HG02870 (cell line): Measurements from ENCODE around the gene CYTH1.

Experiments
- ATAC-seq: cut with Tn5 transposase; IDR thresholded peaks from one replicate; pipeline ENCODE4 v1.9.1; 2021; ENCODE audit warnings: mild to moderate bottlenecking, moderate library complexity; ENCODE audit not compliant: unreplicated experiment

The CYTH1 gene

DNA sequence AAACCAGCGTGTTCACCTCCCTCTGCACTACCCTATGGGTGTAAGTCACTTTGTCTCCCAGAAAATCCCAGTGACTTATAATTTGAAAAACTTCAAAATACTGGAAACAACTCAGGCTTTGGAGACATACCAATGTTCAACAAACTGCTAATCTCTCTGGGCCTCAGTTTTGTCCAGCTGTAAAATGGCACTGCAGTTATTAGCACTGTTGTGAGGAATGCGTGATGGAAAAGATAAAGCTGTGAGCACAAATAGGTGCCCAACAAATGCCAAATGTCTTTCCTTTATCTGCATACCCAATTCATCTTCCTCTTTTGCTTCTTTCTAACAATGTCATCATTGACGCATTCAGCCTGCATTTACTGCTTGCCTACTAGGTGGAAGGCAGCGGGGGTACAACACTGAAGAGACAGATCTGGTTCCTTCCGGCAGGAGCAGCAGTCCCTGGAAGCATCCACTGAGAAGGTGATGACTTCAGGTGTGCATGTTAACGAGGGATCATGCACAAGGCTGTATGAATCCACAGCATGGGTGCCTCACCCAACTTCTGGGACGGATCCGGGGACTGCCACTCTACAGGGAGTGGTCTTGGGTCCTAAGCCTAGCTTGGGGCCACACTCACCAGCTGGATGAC, 63.4 kb downstream of the CYTH1 start:
- ATAC-seq, result no peak

GRCh38 chr17:78717431-78717980, 64.6 kb downstream of the CYTH1 start:
- no peak for ATAC-seq

GRCh38 chr17:78716814-78717393, 65.2 kb downstream of the CYTH1 start:
- ATAC-seq, result no peak

DNA sequence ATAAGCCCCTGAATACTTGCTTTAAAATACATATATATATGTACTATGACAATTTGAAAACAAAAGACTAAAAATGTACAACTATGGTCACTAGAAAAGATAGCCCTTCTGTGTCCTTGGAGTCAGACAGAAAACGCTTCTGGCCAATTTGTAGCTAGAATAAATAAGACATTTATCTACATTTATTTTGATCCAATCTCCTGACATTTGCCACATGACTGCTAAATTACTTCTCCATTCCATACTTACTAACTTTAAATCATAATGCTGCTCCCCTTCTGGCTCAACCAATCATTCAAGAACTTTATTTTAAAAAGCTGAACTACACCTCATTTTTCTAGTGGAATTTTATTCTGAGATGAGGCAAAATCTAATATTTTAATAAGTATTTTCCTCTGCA, 65.8 kb downstream of the CYTH1 start:
- ATAC-seq, result no peak

- ATAC-seq, result no peak
Measured at GRCh38 chr17:78715876-78716275, 66.2 kb downstream of the CYTH1 start.

DNA sequence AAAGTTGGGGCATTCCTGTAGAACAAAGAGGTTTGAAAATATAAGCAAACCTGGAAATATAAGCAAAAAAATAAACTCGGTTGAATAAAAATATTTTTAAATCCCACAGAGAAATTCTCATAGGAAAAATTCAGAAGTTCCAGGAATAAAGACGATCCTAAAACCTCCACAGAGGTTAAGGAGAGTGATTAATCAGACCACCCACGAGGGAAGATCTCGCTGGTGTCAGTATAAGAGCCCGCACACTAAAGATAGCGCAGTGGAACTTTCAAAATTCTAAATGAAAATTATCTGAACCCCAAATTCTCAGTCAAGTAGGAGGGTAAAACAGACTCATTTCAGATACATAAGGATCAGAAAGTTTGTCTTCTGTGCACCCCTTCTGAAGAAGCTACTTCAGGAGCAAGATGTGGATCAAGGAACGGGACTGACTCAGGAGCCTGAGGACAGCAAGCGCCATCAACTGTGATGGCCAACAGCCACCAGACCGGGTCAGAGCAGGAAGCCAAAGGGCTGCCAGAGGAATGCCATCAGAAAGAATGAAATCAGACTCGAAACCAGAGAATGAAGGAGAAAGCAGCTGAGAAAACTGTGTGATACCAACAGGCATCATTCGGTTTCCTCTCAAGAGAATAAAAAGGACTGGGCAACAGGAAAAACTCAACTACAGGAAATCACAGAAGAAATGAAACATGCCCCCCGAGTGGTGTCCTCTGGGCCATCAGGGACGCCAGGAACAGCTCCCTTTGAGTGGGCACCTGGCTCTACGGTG, 66.9 kb downstream of the CYTH1 start:
- no peak for ATAC-seq

DNA sequence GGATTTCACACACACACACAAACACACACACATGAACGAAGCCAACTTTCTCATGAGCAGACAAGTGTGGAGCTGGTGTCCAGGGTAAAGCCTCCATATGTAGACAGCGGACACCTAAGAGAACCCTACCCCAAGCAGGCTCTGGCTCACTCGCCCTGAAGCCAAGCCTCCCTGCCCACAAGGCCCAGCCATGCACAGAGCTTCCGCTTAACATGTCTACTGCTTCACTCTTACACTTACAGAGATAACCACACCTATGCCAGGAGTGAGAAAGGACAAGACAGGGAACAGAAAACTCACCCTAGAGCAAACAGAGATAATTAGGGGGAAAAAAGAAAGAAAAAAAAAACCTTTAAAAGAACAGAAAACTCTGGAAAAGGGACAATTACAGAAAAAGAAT, 67.5 kb downstream of the CYTH1 start:
- no peak for ATAC-seq

- no peak for ATAC-seq
Measured at GRCh38 chr17:78712043-78712442, 70.0 kb downstream of the CYTH1 start.

DNA sequence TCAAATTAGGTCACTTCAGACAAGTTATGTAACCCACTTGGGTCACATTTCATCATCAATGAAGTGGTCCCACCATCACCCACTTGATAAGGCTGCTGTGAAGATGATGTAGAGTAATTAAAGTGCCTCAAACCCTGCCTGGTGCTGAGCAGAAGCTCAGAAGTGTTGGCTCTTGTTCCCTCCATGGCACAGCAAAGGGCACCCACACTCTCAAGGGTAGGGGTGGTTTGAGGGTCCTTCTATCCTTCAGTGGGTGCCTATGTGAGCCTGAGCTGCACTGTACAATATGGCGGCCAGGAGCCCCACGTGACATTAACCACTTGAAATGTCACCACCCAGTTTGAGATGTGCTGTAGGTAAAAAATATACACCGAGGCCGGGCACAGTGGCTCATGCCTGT, 71.5 kb downstream of the CYTH1 start:
- ATAC-seq, result no peak

GRCh38 chr17:78709751-78710181, 72.3 kb downstream of the CYTH1 start:
- no peak for ATAC-seq

DNA sequence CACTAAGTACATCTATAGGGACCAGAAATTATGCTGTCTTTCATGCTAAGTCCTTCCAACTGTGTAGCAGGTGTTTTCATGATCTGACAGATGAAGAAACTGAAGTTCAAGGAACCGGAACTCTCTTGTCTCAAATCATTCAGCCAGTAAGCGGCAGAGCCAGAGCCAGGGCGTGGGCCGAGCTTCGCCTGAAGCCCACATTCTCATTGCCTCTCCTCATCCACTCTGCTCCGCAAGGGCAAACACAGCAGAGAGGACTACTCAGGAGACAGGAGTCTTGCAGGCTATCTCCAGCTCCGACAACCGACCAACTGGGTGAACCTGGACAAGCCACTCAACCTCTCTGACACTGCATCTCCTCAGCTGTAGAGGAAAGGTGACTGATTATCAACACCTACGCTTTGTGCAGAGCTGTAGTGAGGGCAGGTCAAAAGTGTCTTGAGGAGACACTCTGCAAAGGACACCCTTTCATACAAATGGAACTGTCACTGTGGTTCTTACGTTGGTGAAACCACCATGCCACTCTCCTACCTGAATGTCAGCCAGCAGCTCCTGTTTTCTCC, 72.9 kb downstream of the CYTH1 start:
- peak; percentile 49 for ATAC-seq

DNA sequence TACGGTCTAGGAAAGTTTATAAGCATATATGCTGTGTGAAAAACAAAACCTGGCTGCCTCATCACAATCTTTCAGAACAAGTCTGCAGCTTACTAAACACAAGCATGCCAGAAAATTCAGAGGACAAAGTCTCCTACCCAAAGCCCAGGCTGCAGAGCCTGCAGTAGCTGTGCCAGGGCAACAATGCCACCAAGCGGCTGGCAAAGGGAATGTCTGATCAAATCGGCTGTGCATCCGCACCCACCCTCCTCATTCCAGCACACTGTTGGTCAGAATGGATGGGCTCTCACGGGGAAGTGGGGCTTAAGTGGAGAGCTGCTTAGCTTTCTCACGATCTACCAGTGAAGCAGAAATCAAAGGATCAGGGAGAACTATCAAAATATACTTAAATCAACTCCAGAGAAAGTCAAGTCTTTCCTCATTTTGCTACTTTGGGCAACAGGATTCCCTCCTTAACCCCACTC, 73.5 kb downstream of the CYTH1 start:
- peak; percentile 3 for ATAC-seq

GRCh38 chr17:78707923-78708322, 74.2 kb downstream of the CYTH1 start:
- ATAC-seq, result no peak

DNA sequence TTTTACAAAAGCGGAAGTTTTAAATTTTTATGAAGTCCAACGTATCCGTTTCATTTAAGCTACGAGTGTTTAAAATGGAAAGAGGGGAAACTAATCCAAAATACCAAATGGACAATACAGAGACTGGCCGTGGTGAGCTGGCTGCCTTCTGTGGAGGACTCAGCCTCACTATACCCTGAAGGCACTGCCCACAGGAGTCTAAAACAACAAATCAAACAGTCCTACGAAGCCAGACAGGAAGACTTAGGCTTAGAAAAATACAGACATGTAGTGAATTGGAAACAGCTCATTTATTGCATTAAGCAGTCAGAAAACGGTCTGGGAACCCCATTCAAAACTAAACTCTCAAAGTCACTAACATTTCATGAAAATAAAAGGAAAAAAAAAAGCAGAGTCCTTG, 75.1 kb downstream of the CYTH1 start:
- no peak for ATAC-seq

- ATAC-seq, result peak; percentile 73
Measured at GRCh38 chr17:78706271-78706915, 75.7 kb downstream of the CYTH1 start.

DNA sequence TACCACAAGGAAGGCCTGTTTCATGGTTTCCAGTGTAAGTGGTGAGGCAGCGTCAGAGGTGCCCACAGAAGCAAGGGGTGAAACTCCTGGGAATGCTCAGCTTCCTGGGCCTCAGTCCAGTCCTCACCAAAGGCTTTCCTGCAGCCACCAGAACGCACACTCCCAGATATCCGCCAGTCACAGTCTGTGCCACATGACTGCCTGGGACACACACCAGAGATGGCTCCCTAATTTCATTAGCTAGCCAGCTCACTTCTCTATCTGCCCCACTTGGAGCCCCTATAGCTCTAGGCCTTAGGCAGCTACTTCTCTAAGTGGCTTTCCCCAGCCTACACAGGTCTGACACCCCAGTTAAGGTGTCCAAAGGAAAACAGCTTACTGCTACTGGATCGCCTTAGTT, 77.0 kb downstream of the CYTH1 start:
- ATAC-seq, result no peak

DNA sequence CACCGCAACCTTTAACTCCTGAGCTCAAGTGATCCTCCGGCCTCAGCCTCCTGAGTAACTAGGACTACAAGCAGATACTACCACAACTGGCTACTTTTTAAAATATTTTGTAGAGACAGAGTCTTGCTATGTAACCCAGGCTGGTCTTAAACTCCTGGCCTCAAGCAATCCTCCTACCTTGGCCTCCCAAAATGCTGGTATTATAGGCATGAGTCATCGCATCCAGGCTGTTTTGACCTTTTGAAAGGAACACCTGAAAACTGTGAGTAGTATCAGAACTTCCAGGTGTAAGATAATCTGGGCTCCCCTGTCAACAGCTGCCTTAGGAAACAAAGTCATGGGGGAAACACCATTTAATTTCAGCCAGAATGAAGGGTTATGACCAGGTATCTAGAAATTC, 77.5 kb downstream of the CYTH1 start:
- ATAC-seq, result no peak

- ATAC-seq, result no peak
Measured at GRCh38 chr17:78697554-78698343, 84.3 kb downstream of the CYTH1 start.

- ATAC-seq, result no peak
Measured at GRCh38 chr17:78697122-78697521, 85.0 kb downstream of the CYTH1 start.
